GM18861 (cell line): ENCODE data around the gene SAMD4B.
"Not testable (repeated sequence)": the region's sequence is repeated elsewhere in the genome, so short reads cannot be mapped to it uniquely, and the experiment has no call there.

Experiments
- ATAC-seq: cut with Tn5 transposase; IDR thresholded peaks from one replicate; pipeline ENCODE4 v1.9.1; 2021; ENCODE audit not compliant: unreplicated experiment

The SAMD4B gene

DNA sequence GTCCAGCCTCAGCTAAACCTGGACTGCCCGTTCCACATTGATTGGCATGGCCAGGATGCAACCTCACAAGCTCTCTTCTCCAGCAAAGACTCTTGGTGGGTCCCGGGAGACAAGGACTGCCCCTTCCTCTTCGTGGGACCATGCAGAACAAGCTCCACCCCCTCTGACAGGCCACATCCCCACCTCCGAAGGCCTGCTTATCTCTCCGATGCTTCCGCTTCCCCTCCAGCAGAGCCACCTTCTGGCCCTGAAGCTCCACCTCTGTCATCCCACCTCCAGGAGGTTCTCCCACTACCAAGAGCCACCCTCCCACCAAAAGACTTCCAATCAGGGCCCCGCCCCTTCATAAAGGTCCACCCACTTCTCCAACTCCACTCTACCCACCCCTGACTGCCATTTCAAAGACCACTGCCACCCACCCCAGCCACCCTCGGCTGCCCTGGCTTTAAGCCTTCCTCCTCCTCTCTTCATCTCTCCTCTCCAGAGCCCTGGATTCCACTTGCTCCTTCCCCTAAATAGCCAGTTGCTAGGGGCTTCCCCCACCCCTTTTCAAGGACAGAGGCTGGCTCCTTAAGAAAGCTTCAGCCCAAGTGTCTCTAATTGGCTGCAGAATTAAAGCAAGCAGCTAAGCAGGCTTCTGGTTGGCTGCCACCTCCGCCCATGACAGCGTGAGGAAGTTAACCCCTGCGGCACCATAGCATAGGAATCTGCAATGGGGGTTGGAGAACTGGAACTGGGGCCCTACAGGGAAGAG is 31.5 kb upstream of the SAMD4B start:
- ATAC-seq, result no peak

- ATAC-seq, result no peak
Observed at GRCh38 chr19:39314016-39314728, 28.0 kb upstream of the SAMD4B start.

DNA sequence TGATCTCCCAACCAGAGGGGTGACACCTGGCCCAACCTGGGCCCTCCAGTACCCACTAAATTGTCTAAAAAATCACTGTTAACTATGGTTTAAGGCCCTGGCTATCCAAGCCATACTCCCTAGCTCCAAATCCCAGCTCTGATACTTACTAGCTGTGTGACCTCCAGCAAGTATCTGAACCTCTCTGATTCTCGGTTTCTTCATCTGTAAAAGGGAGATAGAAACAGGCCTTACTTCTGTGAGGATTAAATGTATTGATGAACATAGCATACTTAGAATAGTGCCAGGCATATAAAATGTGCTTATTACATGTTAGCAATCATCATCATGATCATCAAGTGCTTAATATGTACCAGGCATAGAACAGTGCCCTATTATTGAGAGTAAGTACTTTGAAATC is 26.3 kb upstream of the SAMD4B start:
- ATAC-seq, result no peak

DNA sequence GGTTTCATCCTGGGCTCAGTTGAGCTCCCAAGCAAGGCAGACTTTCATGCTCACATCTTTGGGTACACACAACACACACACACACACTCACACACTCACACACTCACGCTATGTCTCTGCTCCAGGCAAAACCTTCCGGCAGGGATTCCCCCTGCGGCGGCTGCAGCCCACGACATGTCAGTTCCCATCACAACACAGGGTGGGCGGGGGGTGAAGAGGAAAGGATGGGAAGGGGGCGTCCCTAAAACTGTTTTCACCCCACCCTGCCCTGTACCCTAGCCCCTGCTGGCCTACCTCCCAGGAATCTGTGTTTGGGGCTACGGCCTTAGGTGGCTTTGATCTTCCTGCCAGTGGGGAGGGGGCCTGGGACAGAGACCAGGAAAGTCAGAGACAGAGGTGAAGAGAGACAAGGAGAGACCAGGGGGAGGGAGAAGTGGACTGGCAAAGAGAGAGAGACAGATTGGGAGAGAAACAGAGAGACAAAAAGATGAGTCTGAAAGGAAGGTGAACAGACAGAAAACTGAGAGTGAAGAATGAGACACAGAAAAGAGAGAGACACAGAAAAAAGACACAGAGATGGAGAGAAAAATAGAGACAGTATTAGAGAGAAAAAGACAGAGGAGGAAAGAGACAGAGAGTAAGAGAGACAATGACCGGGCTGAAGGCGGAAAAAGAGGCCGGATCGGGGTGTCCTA is 25.4 kb upstream of the SAMD4B start:
- no peak for ATAC-seq

- no peak for ATAC-seq
Observed at GRCh38 chr19:39317476-39317875, 24.7 kb upstream of the SAMD4B start.

- no peak for ATAC-seq
Observed at GRCh38 chr19:39318071-39318470, 24.1 kb upstream of the SAMD4B start.

- no peak for ATAC-seq
Observed at GRCh38 chr19:39318690-39319089, 23.5 kb upstream of the SAMD4B start.

GRCh38 chr19:39319098-39319891 is 22.9 kb upstream of the SAMD4B start:
- ATAC-seq, result no peak

DNA sequence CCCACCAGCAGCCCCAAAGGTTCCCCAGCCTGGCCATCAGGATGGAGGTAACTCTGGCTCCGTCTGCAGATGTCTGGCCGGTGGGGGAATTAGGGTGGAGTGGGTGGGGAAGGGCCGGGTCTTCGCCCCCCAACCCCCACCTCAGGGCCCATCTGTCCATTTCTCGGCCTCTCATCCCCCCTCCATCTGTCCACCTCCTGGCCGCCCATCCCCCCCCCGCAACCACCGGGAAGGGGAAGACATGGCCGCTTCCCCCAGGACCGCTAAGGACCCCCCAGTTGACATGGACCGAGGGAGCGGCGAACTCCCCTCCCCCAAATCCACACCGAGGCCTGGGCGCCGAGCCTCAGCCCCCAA is 22.4 kb upstream of the SAMD4B start:
- no peak for ATAC-seq

DNA sequence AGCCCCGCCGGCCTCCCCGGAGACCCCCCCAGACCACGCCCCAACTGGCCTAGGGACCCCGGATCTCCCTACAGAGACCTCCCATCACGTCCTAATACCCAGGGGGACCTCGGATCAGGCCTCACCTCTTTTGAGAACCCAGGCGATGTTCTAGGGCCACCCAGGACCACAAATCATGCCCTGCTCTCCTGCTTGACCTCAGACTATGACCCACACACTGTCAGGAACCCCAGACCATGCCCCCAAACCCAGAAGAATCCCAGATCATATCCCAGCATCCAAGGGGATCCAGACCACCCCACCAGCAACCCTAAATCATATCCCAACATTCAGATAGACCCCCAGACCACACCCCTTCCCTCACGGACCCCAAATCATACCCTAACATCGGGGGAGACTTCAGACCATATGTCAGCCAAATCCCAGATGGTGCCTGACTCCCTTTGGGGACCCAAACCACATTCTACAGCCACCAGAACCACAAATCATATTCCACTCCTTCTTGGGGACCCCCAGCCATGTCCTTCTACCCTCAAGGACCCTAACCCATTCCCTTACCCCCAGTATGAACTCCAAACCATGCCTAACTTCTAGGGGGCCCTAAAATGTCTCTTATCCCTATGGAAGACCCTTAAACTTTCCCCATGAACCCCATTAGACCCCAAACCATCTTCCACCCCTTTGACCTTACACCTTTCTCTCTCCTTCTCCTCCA is 20.9 kb upstream of the SAMD4B start:
- ATAC-seq, result no peak

DNA sequence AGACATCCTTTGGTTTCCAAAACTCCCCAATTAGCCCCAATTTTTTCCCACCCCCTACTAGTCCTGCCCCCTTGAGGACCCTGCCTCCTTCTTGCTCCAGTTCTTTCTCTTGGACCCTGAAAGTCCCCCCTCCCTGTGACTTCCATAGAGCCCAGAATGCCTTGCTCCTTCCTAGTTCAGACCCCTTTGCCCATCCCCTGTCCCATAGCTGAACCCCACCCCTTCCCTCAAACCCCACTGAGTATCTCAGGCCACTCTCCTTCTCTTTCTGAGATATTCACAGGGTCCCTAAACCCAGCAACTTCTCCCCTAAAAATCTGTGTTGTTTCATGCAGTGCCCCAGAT is 20.4 kb upstream of the SAMD4B start:
- no peak for ATAC-seq

GRCh38 chr19:39324242-39324842 is 17.9 kb upstream of the SAMD4B start:
- no peak for ATAC-seq

DNA sequence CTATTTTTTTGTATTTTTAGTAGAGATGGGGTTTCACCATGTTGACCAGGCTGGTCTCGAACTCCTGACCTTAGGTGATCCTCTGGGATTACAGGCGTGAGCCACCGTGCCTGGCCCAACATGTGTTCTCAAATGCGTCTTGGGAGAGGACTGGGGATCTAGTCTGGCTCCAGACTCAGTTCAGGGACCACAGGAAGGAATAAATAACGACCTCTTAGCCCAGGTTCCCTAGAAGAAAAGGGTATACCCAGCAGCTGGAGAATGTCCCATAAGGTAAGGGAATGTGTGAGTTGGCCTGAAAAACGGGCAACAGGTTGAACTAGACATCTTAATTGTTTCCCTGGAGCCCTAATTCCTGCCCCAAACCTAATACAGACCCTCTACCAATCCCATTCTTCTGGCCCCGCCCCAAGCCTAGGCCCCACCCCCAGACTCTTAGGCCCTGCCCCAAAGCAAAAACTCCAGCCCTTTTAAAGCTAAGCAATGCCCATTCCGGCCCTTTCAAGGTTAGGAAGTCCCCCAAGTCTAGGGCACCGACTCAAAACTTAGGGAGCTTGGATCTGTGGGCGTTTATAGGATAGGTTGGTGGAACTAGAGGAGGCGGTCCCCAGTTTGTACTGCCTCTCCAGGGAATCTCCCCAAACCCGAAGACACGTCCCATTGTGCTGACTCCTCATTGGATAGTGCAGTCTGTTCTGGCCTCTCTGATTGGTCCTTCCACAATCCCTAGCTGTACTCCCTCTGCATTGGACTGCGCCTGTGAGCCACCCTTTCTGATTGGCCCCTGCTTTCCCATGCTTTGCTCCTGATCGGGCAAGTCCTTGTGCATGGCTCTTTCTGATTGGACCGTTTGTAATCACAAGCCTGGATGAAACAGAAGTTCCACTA is 16.2 kb upstream of the SAMD4B start:
- no peak for ATAC-seq

DNA sequence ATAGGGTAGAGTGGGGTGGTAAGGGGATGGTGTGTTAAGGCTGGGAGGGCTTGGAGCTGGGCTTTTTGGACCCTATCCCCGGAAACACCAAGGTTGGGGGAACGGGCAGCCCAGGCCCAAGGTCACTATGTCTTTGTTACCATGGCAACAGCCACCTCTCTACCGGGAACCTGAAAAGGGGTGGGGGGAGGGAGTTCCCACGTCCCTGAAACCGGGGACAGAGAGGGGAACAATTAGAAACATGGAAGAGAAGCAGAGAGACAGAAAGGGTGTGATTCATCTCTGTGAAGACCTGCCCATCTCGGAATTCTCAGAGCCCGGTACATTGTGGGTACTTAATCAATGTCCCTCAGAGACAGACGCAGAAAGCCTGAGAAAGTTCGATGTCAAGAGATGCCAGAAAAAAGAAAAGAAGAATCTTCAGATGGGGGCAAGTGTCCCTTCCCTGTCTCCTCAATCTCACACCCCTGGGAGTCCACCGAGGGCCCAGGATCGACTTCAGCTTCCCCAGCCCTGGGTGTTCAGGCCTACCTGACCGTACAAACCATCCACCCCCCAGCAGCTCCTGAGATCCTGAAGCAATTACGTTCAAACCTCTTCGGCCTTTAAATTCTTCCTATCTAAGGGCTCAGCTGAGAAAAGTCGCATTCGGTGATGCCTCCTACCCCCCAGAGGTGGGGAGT is 14.7 kb upstream of the SAMD4B start:
- ATAC-seq, result no peak

DNA sequence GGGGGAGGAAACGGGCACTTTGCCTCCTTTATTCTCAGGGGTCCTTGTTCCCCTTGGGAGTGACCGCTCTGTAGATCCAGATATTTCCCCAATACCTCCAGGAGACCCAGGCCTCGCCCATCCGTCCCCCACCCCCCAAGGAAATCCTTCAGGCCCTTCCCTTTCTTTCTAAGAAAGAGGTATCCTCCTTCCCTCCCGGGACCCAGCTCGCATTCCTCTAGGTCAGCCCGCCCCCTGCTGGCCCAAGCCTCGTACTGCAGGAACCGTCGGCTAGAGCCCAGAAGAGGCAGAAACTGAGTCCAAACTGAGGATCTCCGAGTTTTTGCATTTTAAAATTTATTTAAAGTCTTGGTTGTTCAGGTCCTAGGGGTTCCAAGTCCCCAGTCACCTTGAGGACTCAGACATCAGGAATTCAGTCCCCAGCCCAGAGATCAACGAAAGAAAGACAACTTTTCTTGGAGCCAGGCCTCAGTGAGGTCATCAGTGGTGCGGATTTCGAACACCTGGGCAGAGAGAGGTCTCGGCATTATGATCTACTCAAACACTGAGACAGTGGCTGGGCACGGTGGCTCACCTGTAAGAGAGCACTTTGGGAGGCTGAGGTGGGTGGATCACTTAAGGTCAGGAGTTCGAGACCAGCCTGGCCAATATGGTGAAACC is 14.0 kb upstream of the SAMD4B start:
- no peak for ATAC-seq

DNA sequence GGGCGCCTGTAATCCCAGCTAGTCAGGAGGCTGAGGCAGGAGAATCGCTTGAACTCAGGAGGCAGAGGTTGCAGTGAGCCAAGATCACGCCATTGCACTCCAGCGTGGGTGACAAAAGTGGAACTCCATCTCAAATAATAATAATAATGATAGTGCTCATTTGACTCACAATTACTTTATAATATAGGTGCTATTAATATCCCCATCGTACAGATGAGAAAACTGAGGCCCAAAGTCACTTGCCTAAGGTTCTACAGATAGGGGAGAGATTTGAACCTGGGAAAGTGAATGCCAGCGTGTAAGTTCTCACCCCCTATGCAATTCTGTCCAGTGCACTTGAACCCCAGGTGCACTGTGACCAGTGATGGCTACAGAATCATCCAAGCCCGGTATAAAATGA is 12.3 kb upstream of the SAMD4B start:
- no peak for ATAC-seq

DNA sequence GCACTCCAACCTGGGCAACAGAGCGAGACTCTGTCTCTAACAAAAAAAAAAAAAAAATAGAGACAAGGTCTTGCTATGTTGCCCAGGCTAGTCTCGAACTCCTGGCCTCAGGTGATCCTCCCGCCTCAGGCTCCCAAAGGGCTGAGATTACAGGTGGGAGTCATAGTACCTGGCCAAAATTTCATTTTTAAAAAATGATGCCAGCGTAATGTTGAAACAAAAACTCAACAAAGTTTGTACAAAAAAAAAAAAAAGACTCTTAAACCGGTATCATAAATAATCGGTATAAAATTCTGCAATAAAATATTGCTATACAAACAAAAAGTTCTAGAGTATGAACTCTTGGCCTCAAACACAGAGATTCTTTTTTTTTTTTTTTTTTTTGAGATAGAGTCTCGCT is 9.9 kb upstream of the SAMD4B start:
- ATAC-seq, result no peak

DNA sequence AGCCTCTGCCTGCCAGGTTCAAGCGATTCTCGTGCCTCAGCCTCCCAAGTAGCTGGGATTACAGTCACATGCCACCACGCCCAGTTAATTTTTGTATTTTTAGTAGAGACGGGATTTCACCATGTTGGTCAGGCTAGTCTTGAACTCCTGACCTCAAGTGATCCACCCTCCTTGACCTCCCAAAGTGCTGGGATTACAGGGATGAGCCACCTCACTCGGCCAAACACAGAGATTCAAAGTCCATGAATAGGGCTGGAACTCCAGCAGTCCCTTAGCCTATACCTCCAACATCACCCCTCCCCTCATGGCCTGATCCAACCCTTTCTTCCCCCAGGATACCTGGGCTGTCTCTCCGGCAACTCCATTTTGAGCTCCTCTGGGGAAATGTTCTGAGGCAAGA is 9.5 kb upstream of the SAMD4B start:
- ATAC-seq, result not testable (repeated sequence)
